HG02759 (cell line): ENCODE measurements around the gene INO80E.
"Not testable (repeated sequence)": the region's sequence is repeated elsewhere in the genome, so short reads cannot be mapped to it uniquely, and the experiment has no call there.

Source experiments
- ATAC-seq: cut with Tn5 transposase; IDR thresholded peaks from one replicate; pipeline ENCODE4 v1.9.1; 2021; ENCODE audit warnings: mild to moderate bottlenecking, moderate library complexity; ENCODE audit not compliant: unreplicated experiment

INO80E gene

GRCh38 chr16:30009085-30009862 is 13.2 kb downstream of the INO80E start:
- ATAC-seq, result no peak

GRCh38 chr16:30009990-30010843 is 14.2 kb downstream of the INO80E start:
- no peak for ATAC-seq

- ATAC-seq, result no peak
Measured at GRCh38 chr16:30010844-30011713, 15.0 kb downstream of the INO80E start, which contains the start of gene DOC2A. Gene DOC2A (minus strand): TSS chr16:30011027. CDS start chr16:30010222, 805 bp downstream.

GRCh38 chr16:30011714-30012504 is 15.9 kb downstream of the INO80E start:
- no peak for ATAC-seq

GRCh38 chr16:30012598-30012997 is 16.6 kb downstream of the INO80E start:
- not testable (repeated sequence) for ATAC-seq

GRCh38 chr16:30015450-30015849 is 19.4 kb downstream of the INO80E start:
- ATAC-seq, result not testable (repeated sequence)

GRCh38 chr16:30016555-30017276 is 20.7 kb downstream of the INO80E start:
- no peak for ATAC-seq

- ATAC-seq, result no peak
Measured at GRCh38 chr16:30017277-30017656, 21.2 kb downstream of the INO80E start.

GRCh38 chr16:30017937-30018336 is 21.9 kb downstream of the INO80E start:
- not testable (repeated sequence) for ATAC-seq

GRCh38 chr16:30018731-30019158 is 22.7 kb downstream of the INO80E start:
- no peak for ATAC-seq

- ATAC-seq, result no peak
Measured at GRCh38 chr16:30022887-30023286, 26.8 kb downstream of the INO80E start, which contains the start of gene C16orf92. Gene C16orf92 (plus strand): TSS chr16:30023198. CDS start chr16:30023341, 143 bp downstream.

- no peak for ATAC-seq
Measured at GRCh38 chr16:30023586-30023985, 27.5 kb downstream of the INO80E start.

- ATAC-seq, result no peak
Measured at GRCh38 chr16:30024451-30024850, 28.4 kb downstream of the INO80E start.

- ATAC-seq, result no peak
Measured at GRCh38 chr16:30025156-30025555, 29.1 kb downstream of the INO80E start.

- ATAC-seq, result no peak
Measured at GRCh38 chr16:30025574-30025973, 29.5 kb downstream of the INO80E start.

- no peak for ATAC-seq
Measured at GRCh38 chr16:30026449-30026848, 30.4 kb downstream of the INO80E start.

GRCh38 chr16:30027588-30028437 is 31.8 kb downstream of the INO80E start:
- ATAC-seq, result no peak

GRCh38 chr16:30028438-30029076 is 32.5 kb downstream of the INO80E start:
- no peak for ATAC-seq
